ENCODE results near the gene BCAS1. TPM values are rescaled to one million over a fixed set of nuclear protein-coding genes. Genes with fewer than 3 reads are reported as not detected.

The BCAS1 gene
- total RNA-seq, 1 experiment from 2014 or later, result 3.1 TPM

DNA sequence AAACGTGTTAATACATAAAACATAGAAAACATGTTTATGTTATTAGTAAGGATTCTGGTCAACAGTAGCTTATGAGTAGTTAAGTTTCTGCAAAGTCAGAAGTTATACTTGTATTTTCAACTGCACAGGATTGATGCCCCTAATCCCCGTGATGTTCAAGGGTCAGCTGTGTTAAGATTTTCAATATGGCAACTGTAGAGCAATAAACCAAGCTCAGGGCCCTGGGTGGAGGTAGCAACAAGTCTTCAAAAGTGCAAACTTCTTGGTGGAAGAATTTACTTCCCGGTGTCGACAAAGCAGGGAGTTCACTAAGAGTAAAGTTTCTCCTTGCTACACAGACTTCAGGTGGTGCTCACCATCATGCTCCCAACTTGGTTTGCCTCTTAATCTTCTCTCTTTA, 4.1 kb upstream of the BCAS1 start:
- peak overlapping the region; percentile 67; the same call in 1 of the 2 replicates for H3K27ac ChIP-seq (ENCODE audit: low read length)
- intact Hi-C loops (cut with micrococcal nuclease; ENCODE audit: unreplicated experiment) (no loop called here), in situ Hi-C loops (cut with HindIII; ENCODE audit: low pct_unique_long_range_greater_than_20kb, low sequenced_read_pairs) (no loop called here)
- no peak for DNase-seq (ENCODE audit: low read depth, low spot score)
- H3K36me3 ChIP-seq (ENCODE audit: control insufficient read depth, insufficient read depth, low read length), result no peaks in the 10 kb centered on the region
- no peak for ATAC-seq
- TF ChIP-seq POLR2AphosphoS5 (IDR thresholded peaks at IDR 0.05; ENCODE audit: low read depth, low read length) (no peak), TCF7L2 (IDR thresholded peaks at IDR 0.05; ENCODE audit: low read depth, low read length) (no peak), CTCF (IDR thresholded peaks at IDR 0.05) (no peak), SIN3A (IDR thresholded peaks at IDR 0.05; ENCODE audit: borderline replicate concordance, insufficient read depth, low read depth, low read length) (no peak)
- TF ChIP-seq, protein P1, sequence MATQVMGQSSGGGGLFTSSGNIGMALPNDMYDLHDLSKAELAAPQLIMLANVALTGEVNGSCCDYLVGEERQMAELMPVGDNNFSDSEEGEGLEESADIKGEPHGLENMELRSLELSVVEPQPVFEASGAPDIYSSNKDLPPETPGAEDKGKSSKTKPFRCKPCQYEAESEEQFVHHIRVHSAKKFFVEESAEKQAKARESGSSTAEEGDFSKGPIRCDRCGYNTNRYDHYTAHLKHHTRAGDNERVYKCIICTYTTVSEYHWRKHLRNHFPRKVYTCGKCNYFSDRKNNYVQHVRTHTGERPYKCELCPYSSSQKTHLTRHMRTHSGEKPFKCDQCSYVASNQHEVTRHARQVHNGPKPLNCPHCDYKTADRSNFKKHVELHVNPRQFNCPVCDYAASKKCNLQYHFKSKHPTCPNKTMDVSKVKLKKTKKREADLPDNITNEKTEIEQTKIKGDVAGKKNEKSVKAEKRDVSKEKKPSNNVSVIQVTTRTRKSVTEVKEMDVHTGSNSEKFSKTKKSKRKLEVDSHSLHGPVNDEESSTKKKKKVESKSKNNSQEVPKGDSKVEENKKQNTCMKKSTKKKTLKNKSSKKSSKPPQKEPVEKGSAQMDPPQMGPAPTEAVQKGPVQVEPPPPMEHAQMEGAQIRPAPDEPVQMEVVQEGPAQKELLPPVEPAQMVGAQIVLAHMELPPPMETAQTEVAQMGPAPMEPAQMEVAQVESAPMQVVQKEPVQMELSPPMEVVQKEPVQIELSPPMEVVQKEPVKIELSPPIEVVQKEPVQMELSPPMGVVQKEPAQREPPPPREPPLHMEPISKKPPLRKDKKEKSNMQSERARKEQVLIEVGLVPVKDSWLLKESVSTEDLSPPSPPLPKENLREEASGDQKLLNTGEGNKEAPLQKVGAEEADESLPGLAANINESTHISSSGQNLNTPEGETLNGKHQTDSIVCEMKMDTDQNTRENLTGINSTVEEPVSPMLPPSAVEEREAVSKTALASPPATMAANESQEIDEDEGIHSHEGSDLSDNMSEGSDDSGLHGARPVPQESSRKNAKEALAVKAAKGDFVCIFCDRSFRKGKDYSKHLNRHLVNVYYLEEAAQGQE (IDR thresholded peaks at IDR 0.05; ENCODE audit: insufficient read depth in 1 of 2, low read depth in 2 of 2, low read length in 1 of 2), result no peak
- CTCF ChIA-PET, result no interaction called here
- no peak overlapping the region for H3K4me3 ChIP-seq (ENCODE audit: low read depth in 2 of 2, low read length in 2 of 2)
- peaks cover 19% of the 10 kb centered on the region for H3K4me1 ChIP-seq (ENCODE audit: control insufficient read depth, insufficient read depth, low read length)
- POLR2A ChIA-PET, result no interaction called here
- H3K9me3 ChIP-seq (ENCODE audit: control insufficient read depth, insufficient read depth, low read depth, low read length), result no peaks in the 10 kb centered on the region
- H3K27me3 ChIP-seq (ENCODE audit: control insufficient read depth, insufficient read depth, low read length), result no peaks in the 10 kb centered on the region
- BruUV-seq (replicated peaks), result no TSS peak

DNA sequence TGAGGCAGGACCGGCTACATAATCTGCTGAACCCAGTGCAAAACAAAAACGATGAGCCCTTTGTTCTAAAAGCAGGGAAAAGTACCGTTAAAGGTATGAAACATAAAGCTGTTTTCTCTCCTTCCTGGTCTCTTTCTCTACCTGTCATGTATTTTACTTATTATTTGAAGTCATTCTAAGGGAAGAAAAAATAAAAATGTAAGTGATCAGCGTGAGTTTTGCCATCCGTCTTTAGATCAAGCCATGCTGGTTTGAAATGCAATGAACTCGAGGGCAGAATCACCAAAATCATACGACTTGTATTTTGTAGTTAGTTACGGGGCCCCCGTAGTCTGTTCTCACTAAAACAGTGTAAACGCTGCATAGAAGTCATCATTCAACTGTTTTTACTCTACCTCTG, 2.9 kb upstream of the BCAS1 start:
- in situ Hi-C loops (cut with HindIII; ENCODE audit: low pct_unique_long_range_greater_than_20kb, low sequenced_read_pairs), result no loop called here
- Histone ChIP-seq H3K4me3 (ENCODE audit: low read depth in 2 of 2, low read length in 2 of 2) (no peak overlapping the region), H3K9me3 (ENCODE audit: control insufficient read depth, insufficient read depth, low read depth, low read length) (no peaks in the 10 kb centered on the region), H3K27ac (ENCODE audit: low read length) (peak overlapping the region; percentile 67), H3K4me1 (ENCODE audit: control insufficient read depth, insufficient read depth, low read length) (peaks cover 31% of the 10 kb centered on the region), H3K36me3 (ENCODE audit: control insufficient read depth, insufficient read depth, low read length) (no peaks in the 10 kb centered on the region), H3K27me3 (ENCODE audit: control insufficient read depth, insufficient read depth, low read length) (no peaks in the 10 kb centered on the region)
- no peak for DNase-seq (ENCODE audit: low read depth, low spot score)
- BruUV-seq (replicated peaks), result no TSS peak
- ChIA-PET CTCF (no interaction called here), POLR2A (no interaction called here)
- TF ChIP-seq, protein P1 (IDR thresholded peaks at IDR 0.05; ENCODE audit: insufficient read depth in 1 of 2, low read depth in 2 of 2, low read length in 1 of 2), result no peak
- TF ChIP-seq POLR2AphosphoS5 (IDR thresholded peaks at IDR 0.05; ENCODE audit: low read depth, low read length) (no peak), SIN3A (IDR thresholded peaks at IDR 0.05; ENCODE audit: borderline replicate concordance, insufficient read depth, low read depth, low read length) (no peak), TCF7L2 (IDR thresholded peaks at IDR 0.05; ENCODE audit: low read depth, low read length) (no peak), CTCF (IDR thresholded peaks at IDR 0.05) (no peak)
- intact Hi-C loops (cut with micrococcal nuclease; ENCODE audit: unreplicated experiment), result no loop called here
- ATAC-seq, result no peak

Data from Panc1 (cell line).